GM18499 (cell line): ENCODE data around the gene KRTAP2-2.
"Not testable (repeated sequence)": the region's sequence is repeated elsewhere in the genome, so short reads cannot be mapped to it uniquely, and the experiment has no call there.

Experiments used
- ATAC-seq: cut with Tn5 transposase; IDR thresholded peaks from one replicate; pipeline ENCODE4 v1.9.1; 2021; ENCODE audit warnings: moderate number of reproducible peaks; ENCODE audit not compliant: insufficient read depth, unreplicated experiment

The KRTAP2-2 gene, protein sequence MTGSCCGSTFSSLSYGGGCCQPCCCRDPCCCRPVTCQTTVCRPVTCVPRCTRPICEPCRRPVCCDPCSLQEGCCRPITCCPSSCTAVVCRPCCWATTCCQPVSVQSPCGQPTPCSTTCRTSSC

GRCh38 chr17:41055130-41055529, at the start of gene KRTAP2-2:
TSS of gene KRTAP2-2 (minus strand) at chr17:41055230. CDS start at chr17:41055211, 19 bp downstream.
- ATAC-seq: not testable (repeated sequence)

GRCh38 chr17:41104386-41105038, 49.5 kb upstream of the KRTAP2-2 start:
- ATAC-seq: not testable (repeated sequence)

DNA sequence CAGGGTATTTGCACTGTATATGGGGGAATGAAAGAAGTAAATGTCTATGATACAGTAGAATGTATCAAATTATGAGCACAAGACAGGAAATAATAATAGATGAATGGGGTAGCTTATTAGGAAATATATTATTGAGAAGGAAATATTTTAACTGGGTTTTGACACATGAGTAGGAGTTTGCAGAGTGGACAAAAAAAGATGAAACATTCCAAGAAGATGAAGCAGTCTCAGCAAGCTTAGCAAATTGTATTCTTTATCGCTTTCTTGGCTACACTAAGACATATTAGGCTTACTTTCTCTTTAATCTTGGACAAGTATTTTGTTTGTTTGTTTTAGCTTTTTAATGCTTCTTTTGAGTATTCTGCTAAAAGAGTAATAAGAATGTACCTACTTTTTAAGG, 48.9 kb upstream of the KRTAP2-2 start:
- ATAC-seq: no peak

GRCh38 chr17:41101586-41102259, 46.7 kb upstream of the KRTAP2-2 start, which contains the start of gene KRTAP4-16:
TSS of gene KRTAP4-16 (minus strand) at chr17:41102209. CDS start at chr17:41102209, 0 bp downstream.
- no peak for ATAC-seq

- ATAC-seq: not testable (repeated sequence)
Observed at GRCh38 chr17:41099682-41100480, 44.9 kb upstream of the KRTAP2-2 start.

- no peak for ATAC-seq
Observed at GRCh38 chr17:41098481-41098880, 43.5 kb upstream of the KRTAP2-2 start.

- no peak for ATAC-seq
Observed at GRCh38 chr17:41098042-41098441, 43.0 kb upstream of the KRTAP2-2 start, which contains the start of gene KRTAP4-8. TSS of gene KRTAP4-8 (minus strand) at chr17:41098142. CDS start at chr17:41098084, 58 bp downstream.

DNA sequence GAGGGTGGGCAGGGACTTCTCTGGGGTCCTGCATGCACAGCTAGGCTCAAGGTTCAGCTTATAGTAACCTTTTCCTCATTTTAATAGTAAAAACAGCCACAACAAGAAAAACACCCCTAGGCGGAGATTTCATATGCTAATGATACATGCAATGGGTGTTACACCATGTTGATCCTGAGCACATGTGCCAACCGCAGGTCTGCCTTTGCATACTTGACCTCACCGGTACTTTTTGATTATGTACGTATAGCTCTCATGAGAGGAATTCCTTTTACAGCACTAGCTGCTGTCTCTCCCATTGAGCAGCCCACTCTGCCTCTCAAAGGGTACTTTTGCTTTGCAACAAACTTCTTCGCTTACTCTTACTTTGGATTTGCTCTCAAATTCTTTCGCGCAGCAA, 41.0 kb upstream of the KRTAP2-2 start:
- no peak for ATAC-seq

DNA sequence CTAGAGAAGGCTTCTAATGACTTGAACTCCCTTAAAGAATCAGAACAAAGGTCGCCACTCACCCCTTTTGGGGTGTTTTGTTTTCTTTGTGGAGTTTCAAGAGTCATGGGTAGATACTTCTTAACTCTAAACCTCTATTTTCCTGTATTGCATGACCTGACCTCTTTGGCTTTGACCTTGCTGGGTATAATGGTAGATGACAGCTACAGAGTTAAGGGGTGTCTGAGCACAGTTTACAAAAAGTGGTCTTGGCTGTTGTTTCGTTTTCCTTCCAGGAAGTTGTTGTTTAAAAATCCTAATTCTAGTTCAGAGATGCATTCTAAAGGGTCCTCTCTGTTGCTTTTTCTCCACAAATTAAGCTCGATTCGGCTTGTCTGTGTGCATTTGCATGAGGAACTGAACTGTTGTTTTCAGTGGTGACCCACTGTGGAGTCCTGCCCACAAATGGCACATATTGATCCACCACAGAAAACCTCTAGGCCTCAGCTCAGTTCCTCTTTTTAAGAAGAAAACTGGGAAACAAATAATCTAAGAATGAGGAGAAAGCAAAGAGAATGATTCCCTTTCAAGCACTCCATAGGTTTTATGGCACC, 33.8 kb upstream of the KRTAP2-2 start:
- ATAC-seq: not testable (repeated sequence)

GRCh38 chr17:41084100-41084856, 29.2 kb upstream of the KRTAP2-2 start, which contains the start of gene KRTAP4-7:
TSS of gene KRTAP4-7 (plus strand) at chr17:41084150. CDS start at chr17:41084207, 57 bp downstream.
- ATAC-seq: not testable (repeated sequence)

GRCh38 chr17:41083427-41083826, 28.4 kb upstream of the KRTAP2-2 start:
- not testable (repeated sequence) for ATAC-seq

DNA sequence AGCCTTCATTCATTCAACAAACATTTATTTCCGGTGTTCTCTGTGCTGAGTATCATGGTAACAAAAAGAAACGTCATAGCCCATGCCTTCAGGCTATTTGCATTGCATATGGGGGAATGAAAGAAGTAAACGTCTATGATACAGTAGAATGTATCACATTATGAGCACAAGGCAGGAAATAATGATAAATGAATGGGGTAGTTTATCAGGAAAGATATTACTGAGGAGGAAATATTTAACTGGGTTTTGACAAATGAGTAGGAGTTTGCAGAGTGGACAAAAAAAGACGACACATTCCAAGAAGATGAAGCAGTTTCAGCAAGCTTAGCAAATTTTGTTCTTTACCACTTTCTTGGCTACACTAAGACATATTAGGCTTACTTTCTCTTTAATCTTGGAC, 27.6 kb upstream of the KRTAP2-2 start:
- ATAC-seq: no peak

DNA sequence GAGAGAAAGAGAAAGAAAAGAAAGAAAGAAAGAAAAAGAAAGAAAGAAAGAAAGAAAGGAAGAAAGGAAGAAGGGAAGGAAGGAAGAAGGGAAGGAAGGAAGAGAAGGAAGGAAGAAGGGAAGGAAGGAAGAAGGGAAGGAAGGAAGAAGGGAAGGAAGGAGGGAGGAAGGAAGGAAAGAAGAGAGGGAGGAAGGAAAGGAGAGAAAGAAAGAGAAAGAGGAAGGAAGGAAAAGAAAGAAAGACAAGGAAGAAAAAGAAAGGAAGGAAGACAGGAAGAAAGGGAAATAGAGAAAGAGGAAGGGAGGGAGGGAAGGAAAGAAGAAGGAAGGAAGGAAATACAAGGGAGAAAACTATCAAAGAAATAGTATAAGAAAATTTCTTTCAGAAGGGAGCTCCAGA, 21.8 kb upstream of the KRTAP2-2 start:
- no peak for ATAC-seq

GRCh38 chr17:41073676-41074075, 18.6 kb upstream of the KRTAP2-2 start:
- no peak for ATAC-seq

GRCh38 chr17:41071606-41072360, 16.8 kb upstream of the KRTAP2-2 start:
- ATAC-seq: no peak

GRCh38 chr17:41069031-41069430, 14.0 kb upstream of the KRTAP2-2 start:
- ATAC-seq: no peak

GRCh38 chr17:41067281-41067680, 12.3 kb upstream of the KRTAP2-2 start:
- no peak for ATAC-seq

GRCh38 chr17:41065829-41066624, 11.0 kb upstream of the KRTAP2-2 start, which contains the start of gene KRTAP2-4:
TSS of gene KRTAP2-4 (minus strand) at chr17:41065879. CDS start at chr17:41065845, 34 bp downstream.
- ATAC-seq: no peak
